Erythroblast (primary cell): ENCODE data around the gene NOS1AP.

Experiments used
- GATA1 ChIP-seq: IDR thresholded peaks from 2 replicates; pipeline ENCODE4 v1.6.1; 2011; ENCODE audit warnings: low read depth, mild to moderate bottlenecking, control low read depth, low read length, moderate library complexity
- POLR2A ChIP-seq: IDR thresholded peaks from 2 replicates; pipeline ENCODE4 v1.6.1; 2011; ENCODE audit warnings: mild to moderate bottlenecking, low read length

DNA sequence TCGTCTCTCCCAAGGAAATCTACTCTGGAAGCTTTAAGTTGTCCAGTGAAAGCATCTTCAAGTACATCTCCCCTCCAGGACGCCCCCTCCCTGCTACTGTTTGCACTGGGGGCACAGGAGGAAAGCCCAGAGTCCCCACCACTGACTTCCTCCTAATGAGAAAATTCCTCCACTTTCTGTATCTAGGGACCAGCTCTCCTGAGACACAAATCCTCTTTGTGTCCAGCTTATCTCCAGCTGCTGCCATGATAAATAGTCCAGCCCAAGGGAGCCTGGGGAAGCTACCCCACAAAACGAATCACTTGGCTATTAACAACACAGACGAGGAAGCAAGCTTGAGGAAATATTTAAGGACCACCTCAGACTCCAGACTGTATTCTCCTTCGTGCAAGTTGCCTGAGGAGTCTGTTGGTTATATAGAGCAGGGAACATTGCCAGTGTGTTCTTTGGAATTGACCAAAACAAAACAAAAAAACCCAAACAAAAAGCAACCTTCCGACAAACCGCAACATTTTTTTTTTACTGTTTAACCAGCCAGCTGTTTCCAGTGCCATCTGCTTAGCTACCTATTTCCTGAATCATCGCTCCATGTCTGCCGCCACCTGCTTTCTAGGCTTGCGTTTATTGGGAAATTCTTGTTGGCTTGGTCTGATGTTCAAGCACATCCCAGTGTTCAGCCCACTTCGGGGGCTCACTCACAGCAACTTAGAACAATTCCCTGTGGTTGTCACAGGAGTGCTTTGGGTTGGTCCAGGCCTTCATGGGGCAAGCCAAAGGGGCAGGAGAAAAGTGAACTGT lies 319.7 kb downstream of the NOS1AP start:
- no peak for TF ChIP-seq POLR2A
- no peak for TF ChIP-seq GATA1
